HPDE6-E6E7 (cell line): ENCODE data around the gene TMEM108.

ENCODE experiments used
- DNase-seq: peaks from one replicate; pipeline ENCODE4 v3.0.0; 2011; ENCODE audit warnings: missing footprints; ENCODE audit errors: extremely low spot score

TMEM108 gene

GRCh38 chr3:133227813-133228212 lies 189.6 kb downstream of the TMEM108 start:
- DNase-seq: no peak

DNA sequence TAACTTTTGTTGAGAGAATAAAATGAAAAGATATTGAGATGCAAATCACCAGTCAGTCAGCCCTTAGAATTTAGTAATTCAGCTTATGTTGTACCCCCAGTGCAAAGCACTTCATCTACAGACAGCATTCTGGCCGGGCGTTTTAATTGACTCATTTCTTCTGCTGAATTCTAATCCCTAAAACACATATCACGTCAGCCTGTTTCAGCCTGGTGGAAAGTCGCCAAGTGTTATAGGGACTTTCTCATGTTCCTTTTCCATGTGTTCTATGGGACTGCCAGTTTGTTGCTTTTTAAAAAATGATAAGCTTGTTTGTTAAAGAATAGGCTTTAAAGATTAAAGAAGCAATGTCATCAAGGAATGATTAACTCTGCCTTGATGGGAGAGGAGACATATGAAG lies 192.0 kb downstream of the TMEM108 start:
- no peak for DNase-seq

DNA sequence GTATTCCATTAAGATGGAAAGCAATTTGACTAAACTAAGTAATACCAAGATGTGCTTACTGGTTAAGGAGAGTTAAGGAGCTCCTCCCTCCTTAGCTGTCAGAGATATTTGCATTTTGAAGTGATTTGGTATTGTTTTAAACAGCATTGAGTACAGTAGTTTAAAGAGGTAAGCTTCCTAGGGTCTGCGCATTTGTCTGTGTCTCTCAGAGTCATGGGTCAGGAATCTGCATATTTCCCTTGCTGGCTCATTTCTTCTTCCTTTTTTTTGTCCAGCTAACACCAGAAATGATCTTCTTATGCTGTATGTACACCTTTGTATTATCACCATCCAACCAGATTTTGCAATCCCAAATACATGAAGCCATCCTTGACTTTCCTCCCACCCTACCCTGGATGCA lies 198.7 kb downstream of the TMEM108 start:
- DNase-seq: no peak

GRCh38 chr3:133237380-133237779 lies 199.2 kb downstream of the TMEM108 start:
- DNase-seq: no peak

GRCh38 chr3:133238015-133238414 lies 199.8 kb downstream of the TMEM108 start:
- no peak for DNase-seq

GRCh38 chr3:133246119-133246518 lies 207.9 kb downstream of the TMEM108 start:
- DNase-seq: no peak

GRCh38 chr3:133246773-133247172 lies 208.6 kb downstream of the TMEM108 start:
- no peak for DNase-seq

GRCh38 chr3:133248389-133248788 lies 210.2 kb downstream of the TMEM108 start:
- DNase-seq: no peak

GRCh38 chr3:133249490-133249889 lies 211.3 kb downstream of the TMEM108 start:
- no peak for DNase-seq

- DNase-seq: no peak
These were observed 216.0 kb downstream of the TMEM108 start for GRCh38 chr3:133254151-133254550.

GRCh38 chr3:133254716-133255115 lies 216.5 kb downstream of the TMEM108 start:
- no peak for DNase-seq

- DNase-seq: no peak
These were observed 218.7 kb downstream of the TMEM108 start for GRCh38 chr3:133256787-133257483.

DNA sequence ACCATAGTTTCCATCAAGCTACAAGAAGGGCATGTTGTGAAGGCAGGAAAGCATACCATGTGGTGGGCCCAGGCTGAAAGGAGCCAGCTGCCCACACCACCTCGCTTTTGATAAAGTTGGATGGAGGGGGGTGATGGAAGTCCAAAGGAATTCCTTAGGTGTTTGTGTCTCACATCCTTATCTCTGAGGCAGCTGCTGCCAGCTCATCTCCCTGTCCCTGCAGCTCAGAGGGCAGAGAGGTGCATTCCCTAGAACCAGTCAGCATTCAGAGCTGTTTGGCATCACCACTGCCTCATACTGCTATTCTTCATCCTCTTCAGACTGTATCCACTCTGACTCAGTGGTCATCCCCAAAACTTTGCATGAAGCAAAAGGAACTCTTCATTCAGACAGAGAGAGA lies 220.2 kb downstream of the TMEM108 start:
- no peak for DNase-seq

- DNase-seq: no peak
These were observed 221.6 kb downstream of the TMEM108 start for GRCh38 chr3:133259767-133260166.

GRCh38 chr3:133262333-133262732 lies 224.1 kb downstream of the TMEM108 start:
- DNase-seq: no peak

GRCh38 chr3:133264920-133265319 lies 226.7 kb downstream of the TMEM108 start:
- no peak for DNase-seq

GRCh38 chr3:133268726-133269134 lies 230.5 kb downstream of the TMEM108 start:
- no peak for DNase-seq

- no peak for DNase-seq
These were observed 231.2 kb downstream of the TMEM108 start for GRCh38 chr3:133269393-133269792.

DNA sequence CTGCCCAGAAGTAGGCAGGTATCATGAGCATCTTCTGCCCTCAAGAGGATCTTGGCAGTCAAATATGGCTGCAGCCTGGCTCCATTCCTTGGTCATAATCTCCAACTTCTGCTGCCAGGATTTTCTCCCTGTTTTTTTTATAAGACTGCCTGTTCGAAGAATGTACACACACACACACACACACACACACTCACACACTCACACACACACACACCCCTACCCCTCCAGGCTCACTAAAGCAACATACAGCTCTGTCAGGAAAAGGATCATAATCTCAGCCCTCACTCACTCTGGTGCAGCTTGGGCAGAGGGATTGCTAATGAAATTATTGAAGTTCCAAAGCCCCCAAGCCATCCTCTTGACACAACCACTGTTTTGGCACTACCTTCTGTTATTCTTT lies 232.4 kb downstream of the TMEM108 start:
- no peak for DNase-seq

- no peak for DNase-seq
These were observed 232.9 kb downstream of the TMEM108 start for GRCh38 chr3:133271042-133271441.

DNA sequence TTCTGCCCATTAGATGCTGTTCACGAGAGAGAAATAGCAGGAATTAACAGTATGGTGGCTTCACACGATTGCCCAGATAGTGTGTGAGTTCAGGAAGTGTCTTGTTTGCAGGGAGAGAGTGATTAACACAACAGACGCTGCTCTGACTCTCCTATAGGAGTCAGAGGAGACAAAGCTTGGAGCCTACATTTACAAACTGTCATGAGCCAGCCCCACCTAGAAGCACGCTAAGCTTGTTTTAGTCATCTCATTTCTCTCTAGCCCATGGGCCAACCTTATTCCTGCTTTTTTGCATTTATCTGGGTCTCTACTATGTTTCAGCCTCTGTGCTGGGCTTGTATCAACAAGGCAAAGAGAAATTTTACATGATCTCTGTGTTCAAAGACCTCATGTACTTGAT lies 233.3 kb downstream of the TMEM108 start:
- no peak for DNase-seq

- no peak for DNase-seq
These were observed 235.2 kb downstream of the TMEM108 start for GRCh38 chr3:133273346-133273745.

- DNase-seq: no peak
These were observed 236.3 kb downstream of the TMEM108 start for GRCh38 chr3:133274477-133274876.

GRCh38 chr3:133276594-133276993 lies 238.4 kb downstream of the TMEM108 start:
- no peak for DNase-seq
